GM21390 (cell line): ENCODE data around the gene LGALS7.

Source experiments
- ATAC-seq: cut with Tn5 transposase; IDR thresholded peaks from one replicate; pipeline ENCODE4 v1.9.1; 2021; ENCODE audit not compliant: unreplicated experiment

Gene LGALS7

DNA sequence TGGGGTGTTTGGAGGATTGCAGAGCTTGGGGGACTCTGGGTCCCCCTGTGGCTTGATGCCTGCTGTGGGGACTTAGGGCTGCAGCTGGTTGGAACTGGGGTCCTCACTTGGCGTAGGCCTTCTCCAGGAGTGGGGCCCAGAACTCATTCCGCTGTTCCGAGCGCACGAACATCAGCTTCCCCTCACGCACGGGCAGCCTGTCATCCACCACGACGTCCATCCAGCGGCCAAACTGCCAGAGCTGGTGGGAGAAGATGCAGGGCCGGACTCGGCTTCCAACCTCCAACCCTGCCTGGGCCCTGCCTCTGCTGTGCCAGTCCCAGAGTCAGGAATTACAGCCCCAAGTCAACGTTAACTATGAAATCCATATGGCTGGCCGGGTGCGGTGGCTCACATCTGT, 31.6 kb downstream of the LGALS7 start:
- ATAC-seq = no peak

DNA sequence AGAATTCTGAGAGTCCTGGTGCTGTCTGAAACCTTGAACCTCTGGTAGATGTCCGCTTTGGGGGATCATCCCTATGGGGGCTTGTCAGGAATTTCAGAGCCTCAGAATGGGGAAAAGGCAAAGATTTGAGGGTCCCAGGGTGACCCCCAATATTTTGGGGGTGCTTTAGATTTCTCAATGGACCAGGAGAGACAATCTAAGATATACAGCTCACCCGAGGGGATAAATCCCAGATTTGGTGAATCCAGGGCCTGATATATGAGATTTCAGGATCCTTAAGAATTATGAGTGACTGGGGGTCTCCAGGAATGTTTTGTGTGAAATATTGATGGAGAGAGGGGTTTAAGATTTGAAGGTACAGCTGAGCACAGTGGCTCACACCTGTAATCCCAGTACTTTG, 32.4 kb downstream of the LGALS7 start:
- ATAC-seq = no peak

DNA sequence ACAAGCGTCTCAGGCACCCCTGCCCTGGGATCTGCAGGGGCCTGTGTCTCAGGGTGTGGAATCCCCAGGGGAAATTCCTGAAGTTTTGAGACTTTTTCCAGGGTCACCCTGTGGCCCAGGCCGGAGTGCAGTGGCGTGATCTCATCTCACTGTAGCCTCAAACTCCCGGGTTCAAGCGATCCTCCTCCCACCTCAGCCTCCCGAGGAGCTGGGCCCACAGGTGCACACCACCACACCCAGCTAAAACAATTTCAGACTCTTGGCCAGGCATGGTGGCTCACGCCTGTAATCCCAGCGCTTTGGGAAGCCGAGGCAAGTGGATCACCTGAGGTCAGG, 33.1 kb downstream of the LGALS7 start:
- no peak for ATAC-seq

DNA sequence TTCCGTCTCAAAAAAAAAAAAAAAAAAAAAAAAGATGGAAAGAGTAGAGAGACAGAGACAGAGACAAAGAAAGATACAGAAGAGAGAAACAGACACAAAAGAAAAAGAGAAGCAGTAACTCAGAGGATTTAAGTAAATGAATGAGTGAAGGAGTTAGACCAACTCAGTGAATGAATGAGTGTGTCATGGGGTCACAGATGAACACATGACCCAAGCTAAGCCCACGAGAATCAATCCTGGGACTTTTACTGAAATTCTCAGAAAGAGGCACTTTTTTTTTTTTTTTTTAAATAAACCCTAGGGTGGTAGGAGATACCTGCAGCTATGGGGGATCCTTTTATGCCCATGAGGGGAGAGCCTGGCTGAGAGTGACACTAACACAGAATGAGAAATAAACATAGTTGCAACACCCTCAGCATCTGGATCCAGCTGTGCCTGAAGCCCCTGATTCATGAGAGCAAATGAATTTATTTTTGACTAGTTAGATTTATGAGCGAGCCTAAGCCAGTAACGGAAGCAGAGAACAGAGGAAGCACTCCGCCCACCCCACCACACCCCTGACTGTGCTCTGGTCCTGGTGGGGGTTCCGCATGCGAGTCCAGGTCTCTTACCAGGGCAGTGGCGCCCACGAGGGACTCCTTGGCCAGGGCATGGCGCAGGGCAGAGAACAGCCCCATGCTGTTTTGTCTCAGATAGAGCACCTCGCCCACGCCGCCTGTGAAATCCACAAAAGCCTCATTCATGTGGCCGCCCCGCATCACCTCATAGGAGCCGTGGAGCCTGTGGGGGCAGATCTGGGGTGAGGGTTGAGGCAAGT, 33.7 kb downstream of the LGALS7 start:
- ATAC-seq = no peak

DNA sequence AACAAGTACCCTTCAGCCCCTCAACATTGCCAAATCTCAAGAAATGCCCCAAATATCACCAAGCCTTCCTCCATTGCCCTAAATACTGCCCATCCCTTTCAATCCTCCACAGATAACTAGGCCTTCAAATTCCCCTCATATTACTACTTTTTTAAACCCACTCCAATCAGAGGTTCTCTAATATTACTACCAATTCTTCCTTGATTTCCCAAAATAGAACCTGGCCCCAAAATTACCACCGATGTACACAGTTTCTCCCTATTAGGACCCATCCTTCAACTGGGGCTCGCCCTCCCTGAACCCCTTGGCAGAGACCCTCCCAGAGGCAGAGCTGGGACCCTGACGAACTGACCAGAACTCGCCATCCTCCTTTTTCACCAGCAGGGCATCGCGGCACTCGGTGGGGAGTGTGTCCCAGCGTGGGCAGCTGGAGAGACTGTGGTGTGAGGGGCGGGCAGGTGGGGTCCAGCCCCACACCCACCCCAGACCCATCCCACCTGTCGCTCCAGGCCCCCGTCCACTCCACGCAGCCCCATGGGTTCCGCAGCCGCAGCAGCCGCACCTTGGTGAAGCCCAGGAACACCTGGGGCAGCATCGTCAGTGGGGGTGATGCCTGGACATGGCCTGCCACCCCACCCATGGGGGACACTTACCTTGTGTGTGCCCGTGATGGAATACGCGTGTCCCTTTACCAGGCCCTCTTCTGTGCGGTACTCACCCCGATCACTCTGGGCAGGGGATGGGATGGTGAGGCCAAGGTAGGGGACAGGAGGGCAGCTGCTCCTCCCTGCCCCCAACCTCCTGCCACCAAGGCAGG, 35.2 kb downstream of the LGALS7 start:
- no peak for ATAC-seq

DNA sequence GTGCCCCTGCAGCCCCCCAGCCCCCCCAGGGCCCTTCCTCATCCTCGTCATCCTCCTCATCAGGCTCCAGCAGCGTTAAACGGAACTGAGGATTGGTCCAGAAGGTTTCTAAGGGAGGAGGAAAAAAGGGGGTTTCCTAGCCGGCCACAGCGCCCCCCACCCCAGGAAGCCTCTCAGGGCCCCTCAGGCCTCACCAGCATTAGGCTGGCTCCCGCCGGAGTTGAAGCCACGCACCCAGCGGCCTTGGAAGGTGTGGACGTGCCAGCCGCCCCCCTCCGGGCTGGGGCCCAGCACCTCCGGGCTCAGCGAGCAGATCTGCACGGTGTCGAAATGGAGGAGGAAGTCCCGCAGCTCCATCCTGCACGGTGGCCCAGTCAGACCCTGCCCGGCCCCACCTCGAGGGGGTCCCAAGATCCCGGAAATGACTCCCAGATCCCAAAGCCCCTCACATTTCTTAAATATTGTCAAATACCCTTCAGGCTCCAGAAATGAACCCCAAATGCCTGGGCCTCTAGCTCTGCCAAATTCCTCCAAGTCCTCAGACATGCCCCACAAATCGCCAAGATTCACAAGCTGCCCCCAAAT, 35.9 kb downstream of the LGALS7 start:
- ATAC-seq = no peak

DNA sequence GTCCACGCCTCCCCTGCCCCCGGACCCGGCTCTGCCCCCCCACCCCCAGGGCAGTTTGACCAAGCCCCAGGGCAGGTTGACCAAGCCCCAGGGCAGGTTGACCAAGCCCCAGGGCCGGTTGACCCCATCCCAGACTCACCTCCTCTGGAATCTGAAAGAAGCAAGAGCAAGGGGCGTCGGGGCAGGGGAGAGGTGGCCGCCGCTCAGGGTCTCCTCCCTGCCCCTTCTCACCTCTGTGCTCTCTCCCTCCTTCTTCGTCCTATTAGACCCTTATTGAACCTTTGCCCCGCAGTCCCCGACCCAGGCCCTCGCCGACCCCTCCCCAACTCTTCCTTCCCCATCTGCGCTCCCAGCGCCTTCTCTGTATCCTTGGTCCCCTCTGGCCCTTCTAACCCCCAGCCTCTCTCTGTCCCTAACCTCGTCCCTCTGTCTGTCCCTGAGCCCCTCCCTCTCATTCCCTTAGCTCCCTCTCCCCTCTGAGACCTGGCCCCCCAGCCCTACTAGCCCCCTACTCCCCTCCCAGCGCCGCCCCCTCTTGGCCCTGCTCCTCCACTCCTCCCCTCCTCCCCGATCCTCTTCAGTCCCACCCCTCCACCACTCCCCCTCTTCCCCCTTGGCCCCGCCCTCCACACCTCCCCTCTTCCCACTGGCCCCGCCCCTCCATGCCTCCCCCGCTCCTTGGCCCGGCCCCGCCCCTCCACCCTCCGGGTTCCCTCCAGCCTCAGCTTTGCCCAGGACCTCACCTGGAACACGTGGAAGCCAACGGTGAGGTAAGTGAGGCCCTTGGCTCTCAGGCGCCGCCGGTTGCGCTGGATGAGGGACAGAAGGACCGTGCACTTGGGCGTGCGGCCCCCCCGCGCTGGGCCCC, 36.7 kb downstream of the LGALS7 start:
- no peak for ATAC-seq

DNA sequence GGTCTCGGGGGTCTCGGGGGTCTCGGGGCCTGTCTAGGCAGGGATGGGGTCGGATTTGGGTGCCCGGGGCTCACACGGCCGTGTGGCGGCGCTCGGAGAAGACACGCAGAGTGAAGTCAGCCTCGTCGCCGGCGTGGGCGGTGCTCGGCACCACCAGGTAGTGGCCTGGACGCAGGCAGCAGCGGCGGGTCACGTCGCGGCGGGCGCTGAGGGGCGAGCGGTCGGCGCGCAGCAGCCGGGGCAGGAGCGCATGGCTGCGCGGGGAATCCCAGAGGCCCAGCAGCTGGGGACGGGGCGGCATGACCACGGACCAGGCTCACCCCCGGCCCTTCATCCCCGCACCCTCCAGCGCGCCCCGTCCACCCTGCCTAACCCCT, 37.3 kb downstream of the LGALS7 start:
- no peak for ATAC-seq

DNA sequence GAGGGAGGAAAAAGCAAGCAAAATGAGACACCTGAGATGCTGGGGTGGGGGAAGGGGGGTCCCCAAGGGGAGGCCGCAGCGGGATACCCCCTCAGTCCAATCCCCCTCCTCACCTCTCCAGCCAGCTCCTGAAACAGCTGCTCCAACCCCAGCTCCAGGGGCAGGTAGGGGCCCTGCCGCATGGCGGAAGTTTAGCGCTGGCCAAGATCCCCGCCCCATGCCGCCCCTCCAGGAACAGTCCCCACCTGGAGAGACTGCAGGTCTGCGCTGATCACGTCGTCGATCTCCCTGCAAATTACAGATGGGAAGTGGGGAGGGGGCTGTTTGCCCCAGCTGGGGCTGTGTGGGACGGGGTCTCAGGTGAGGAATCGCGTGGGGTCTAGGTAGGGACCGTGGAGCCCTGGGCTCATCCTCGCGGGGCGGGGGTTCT, 38.0 kb downstream of the LGALS7 start:
- ATAC-seq = no peak

DNA sequence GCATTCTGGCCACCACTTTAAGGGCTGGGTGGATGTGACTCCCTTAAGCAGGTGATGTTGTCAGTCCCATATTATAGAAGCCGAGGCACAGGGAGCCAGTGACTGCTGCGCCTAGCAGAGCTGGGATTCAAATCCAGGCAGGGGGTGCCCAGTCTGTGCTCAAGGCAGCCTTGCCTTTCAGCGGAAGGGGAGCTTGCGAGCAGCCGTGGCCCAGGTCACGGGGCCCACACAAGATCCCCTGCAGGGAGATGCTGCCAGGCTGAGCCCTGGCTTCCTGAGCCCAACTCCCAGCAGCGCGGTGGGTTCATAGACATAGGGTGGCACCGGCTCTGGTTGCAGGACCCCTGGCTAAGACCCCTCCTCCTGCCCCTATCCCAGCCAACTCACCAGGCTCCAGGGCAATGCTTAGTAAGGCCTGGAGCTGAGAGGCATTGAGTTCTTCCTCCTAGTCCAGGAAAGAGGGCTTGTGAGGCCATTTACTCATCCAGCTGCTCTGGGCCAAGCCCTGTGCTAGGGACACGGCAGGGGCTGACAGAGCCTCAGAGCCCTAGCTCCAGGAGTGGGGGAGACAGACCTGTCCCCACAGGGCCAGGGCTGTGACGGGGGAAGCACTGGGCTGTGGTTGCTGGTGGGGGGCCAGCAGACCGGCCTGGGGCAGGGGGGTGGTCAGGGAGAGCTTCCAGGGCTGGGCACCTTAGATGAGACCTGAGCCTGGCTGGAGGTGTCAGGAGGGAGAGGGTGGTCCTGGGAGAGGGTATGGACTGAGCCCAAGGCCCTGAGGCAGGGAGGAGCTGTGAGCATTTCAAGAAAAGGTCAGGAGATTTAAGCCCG, 38.7 kb downstream of the LGALS7 start:
- ATAC-seq = no peak

DNA sequence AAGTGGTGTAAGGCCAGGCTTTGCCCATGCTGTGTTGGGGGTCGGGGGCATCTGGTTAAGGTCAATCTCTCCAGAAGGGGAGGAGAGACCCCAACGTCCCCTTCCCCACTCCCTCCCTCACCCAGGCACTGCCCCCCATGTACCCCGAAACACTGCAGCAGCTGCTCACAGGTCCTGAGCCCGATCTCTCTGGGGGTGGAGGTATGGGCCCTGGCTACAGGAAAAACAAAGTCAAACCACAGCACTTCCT, 39.2 kb downstream of the LGALS7 start:
- ATAC-seq = no peak

DNA sequence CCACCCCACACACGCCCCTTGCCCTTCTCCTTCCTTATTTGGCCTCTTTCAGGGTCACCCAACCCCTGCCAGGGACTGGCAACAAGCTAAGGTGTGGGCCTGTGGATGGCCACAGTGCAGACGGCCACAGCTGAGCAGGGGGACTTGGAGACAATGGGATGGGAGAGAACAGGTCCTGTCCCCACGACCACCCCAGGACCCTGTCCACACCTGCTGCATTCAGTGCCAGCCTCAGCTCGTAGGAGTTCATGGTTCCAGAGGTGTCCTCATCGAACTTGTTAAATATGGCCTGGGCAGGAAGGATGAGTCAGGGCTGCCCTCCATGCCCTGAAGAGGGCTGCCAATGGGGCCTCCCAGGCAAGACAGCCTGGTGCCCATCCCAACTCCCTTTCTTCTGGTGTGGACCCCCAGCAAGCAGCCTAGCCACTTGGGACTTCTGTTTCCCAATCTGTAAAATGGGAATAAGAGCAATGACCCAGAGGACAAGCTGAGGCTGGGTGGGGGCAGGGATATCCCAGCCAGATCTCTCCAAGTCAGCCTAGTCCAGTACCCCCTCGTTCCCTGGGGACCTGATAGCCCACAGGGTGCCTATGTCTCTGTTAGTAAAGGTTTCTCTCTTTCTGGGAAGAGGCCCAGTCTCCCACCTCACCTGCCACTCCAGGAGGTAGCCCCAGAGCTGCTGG, 39.7 kb downstream of the LGALS7 start:
- ATAC-seq = no peak

DNA sequence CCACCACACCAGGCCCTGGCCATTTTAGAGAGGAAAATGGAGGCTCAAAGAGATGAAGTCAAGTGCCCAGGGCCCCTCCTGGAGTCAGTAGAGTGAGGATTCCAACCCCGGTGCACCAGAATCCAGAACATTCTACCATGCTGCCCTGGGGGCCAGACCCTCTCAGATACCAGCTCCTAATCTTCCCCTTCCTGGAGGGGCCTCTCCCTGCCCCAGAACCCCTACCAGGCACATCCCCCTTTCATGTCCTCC, 40.1 kb downstream of the LGALS7 start:
- no peak for ATAC-seq

DNA sequence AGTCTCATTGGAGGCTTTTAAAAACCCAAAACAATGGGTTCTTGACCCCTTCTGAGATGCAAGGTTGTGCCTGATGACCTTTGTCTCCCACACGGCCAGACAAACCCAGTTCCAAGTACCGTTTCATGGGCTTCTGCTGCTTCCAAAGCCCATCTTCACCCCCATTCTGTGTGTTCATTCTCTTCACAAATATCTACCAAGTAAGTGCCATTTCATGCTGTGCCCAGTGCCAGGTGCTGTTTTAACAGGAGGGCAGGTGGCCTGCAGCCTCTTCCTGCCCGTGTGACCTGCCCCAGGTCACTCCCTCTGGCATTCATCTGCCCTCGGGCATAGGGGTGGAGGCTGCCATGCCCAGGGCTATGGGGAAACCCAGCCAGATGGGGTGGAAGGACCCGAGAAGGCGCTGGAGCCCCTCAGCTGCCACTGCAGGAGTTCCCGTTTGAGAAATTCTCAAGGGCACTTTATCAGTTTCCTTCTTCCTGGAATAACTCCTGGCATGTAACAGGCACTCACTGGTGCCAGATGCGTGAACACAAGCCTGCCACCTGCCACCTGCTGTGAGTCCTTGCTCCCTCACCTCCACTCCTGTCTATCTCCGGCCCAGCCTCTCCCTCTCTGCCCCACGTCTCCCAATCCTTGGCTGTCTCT, 41.5 kb downstream of the LGALS7 start:
- no peak for ATAC-seq

DNA sequence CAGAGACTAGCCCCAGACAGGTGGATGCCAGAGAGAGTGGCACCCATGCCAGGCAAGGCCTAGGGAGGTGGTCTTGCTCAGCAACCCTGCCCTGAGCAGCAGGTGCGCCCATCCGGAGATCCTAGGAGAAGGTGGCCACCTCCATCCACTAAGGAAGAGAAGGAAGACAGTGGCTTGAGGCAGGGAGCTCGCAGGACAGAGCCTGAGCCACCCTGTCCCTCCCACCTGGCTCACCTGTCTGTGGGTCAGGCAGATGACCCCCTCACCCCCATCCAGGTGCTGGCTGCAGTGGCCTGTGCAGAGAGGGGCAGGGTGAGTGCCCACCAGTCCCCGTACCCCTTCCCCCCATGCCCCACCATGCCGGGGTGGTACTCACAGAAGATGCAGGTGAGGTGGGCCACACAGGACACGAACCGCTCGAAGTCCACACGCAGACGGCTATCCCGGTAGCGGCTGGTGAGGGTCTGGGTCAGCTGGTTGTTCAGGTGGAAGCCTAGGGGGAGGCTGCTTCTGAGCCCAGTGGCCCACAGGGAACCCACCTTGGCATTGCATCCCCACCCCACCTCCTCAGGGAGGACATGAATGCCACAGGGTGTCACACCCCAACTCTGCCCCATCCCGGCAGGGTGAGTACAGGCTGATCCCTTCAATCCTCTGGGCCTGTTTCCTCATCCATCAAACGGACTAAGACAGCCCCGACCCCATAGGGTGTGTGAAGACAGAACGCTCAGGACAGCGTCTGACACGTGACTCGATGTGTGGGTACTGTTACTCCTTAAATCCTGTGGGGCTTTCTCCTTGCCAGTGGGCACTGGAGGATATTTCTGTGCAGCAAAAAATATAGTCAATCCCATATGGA, 42.4 kb downstream of the LGALS7 start:
- no peak for ATAC-seq

DNA sequence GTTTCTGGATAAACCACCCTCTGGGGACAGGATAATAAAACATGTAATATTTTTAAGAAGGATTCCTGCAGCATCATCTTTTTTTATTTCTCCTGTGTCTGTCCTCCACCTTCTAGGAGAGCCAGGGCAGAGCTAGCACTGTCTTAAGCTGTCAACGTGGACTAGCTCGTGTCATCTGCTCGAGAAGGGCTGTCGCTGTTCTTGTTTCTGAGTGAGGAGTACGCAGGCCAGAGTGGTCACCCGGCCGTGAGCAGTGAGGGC, 42.9 kb downstream of the LGALS7 start:
- no peak for ATAC-seq

DNA sequence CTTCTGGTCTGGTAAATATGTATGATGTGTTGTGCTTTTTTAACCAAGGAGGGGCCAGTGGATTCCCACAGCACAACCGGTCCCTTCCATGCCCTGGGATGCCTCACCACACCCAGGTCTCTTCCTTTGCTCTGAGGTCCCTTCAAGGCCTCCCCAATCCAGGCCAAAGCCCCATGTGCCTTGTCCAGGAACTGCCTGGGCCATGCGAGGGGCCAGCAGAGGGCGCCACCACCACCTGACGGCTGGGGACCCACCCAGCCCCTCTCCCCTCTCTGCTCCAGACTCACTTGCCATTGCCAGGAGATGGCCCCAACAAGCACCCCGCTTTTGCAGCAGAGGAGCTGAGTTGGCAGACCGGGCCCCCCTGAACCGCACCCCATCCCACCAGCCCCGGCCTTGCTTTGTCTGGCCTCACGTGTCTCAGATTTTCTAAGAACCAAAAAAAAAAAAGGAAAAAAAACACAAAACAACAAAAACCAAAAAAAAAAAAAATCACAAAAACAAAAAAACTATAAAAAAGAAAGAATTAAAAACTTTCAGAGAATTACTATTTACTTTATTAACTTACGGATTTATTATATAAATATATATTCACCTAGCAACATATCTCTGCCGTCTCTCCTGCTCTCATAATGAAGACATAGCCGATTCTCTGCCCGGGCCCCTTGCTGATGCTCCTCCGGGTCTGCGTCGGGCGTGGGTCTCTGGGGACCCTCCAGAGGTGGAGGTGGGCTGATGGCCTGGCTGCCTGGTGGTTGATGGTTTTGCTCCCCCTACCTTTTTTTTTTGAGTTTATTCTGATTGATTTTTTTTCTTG, 43.5 kb downstream of the LGALS7 start:
- no peak for ATAC-seq

DNA sequence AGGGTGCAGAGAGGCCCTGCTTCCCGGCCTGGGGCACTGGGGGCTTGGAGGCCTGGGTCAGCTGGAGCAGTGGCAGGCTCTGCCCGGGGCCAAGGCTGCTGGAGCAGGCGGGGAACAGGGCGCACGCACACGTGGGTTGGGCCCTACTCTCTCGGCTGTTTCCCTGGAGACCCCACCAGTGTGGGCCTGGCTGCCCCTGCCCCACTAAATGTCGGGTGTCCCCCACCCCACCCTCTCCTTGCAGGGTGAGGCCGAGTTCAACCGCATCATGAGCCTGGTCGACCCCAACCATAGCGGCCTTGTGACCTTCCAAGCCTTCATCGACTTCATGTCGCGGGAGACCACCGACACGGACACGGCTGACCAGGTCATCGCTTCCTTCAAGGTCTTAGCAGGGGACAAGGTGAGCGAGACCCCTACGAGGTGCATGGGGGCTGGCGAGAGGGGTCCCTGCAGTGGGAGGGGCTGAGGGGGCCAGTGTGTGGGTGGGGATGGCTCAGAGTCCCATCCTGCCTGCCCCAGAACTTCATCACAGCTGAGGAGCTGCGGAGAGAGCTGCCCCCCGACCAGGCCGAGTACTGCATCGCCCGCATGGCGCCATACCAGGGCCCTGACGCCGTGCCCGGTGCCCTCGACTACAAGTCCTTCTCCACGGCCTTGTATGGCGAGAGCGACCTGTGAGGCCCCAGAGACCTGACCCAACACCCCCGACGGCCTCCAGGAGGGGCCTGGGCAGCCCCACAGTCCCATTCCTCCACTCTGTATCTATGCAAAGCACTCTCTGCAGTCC, 44.4 kb downstream of the LGALS7 start:
- ATAC-seq = no peak
